HCT116 (cell line): ENCODE results near the gene PRPF40B. TPM values are rescaled to one million over a fixed set of nuclear protein-coding genes. Genes with fewer than 3 reads are reported as not detected.

Experiments used
- ATAC-seq: fragments of 200-7000 bp; cut with Tn5 transposase; 2 replicates; pipeline ENCODE4 v1.9.1; 2020; ENCODE audit warnings: mild to moderate bottlenecking, moderate library complexity
- BruUV-seq: library from RNA; stranded (reverse); fragments of 400-500 nt; replicated peaks from 2 replicates; lab custom pipeline; 2021; lab: Mats Ljungman, UMichigan
- CTCF ChIA-PET: fragments of 300-600 bp; sonication (Branson Sonifier 250); formaldehyde crosslinking; loops from one replicate; lab custom pipeline; 2021; ENCODE audit warnings: antibody characterized with exemption; lab: Charles Lee
- POLR2A ChIA-PET: fragments of 300-600, 350-600 bp; sonication (Branson Sonifier 250); formaldehyde crosslinking; loops from one replicate; lab custom pipeline; 2021; ENCODE audit warnings: antibody characterized with exemption; lab: Charles Lee
- RAD21 ChIA-PET, 2 experiments: fragments of 300-600 bp; sonication (Branson Sonifier 250); formaldehyde crosslinking; loops; one replicate each; lab custom pipeline; 2023; ENCODE audit warnings: low total read pairs in 2 of 2; ENCODE audit not compliant: uncharacterized antibody in 2 of 2, unreplicated experiment in 2 of 2, low non-redundant PET in 1 of 2; lab: Charles Lee
- DNase-seq: peaks from one replicate; pipeline ENCODE4 v3.0.0-alpha.2; 2010; ENCODE audit warnings: low read depth, low spot score
- H2AFZ ChIP-seq: fragments of 200-600 bp; shearing (Covaris generic), sonication (generic); 2 replicates; pipeline ENCODE4 v1.6.1; 2017; ENCODE audit warnings: low read depth, mixed run types, mixed read lengths, antibody characterized with exemption, low read length; ENCODE audit not compliant: poor library complexity, severe bottlenecking
- H3K27ac ChIP-seq: 2 replicates; pipeline ENCODE4 v1.5.1; 2012; ENCODE audit warnings: low read depth, low read length
- H3K27me3 ChIP-seq: fragments of 200-600 bp; sonication (generic); 2 replicates; pipeline ENCODE4 v1.6.1; 2016; ENCODE audit warnings: mixed run types, low read length, mixed read lengths; ENCODE audit not compliant: insufficient read depth
- H3K36me3 ChIP-seq, 2 experiments: fragments of 200-500 bp in 1 of 2; fragments of 200-600 bp in 1 of 2; sonication (Bioruptor generic) in 1 of 2; sonication (generic) in 1 of 2; 2 replicates each; pipeline versions ENCODE4 v1.5.1 to v1.6.1; 2014 to 2016; ENCODE audit warnings: low read length in 2 of 2, inconsistent platforms in 1 of 2, mixed read lengths in 1 of 2, mixed run types in 1 of 2; ENCODE audit not compliant: insufficient read depth in 2 of 2, control insufficient read depth in 1 of 2
- H3K4me1 ChIP-seq, 2 experiments: fragments of 200-600 bp in 1 of 2; sonication (generic) in 1 of 2; 2 replicates each; pipeline versions ENCODE4 v1.5.1 to v1.6.1; 2012 to 2017; ENCODE audit warnings: low read length in 2 of 2, inconsistent platforms in 1 of 2, mild to moderate bottlenecking in 1 of 2, mixed read lengths in 1 of 2, mixed run types in 1 of 2, moderate library complexity in 1 of 2; ENCODE audit not compliant: insufficient read depth in 2 of 2, control insufficient read depth in 1 of 2
- H3K4me2 ChIP-seq: fragments of 200-600 bp; sonication (generic); 2 replicates; pipeline ENCODE4 v1.6.1; 2017; ENCODE audit warnings: mixed run types, low read length, mixed read lengths
- H3K4me3 ChIP-seq, 2 experiments: fragments of 200-600 bp in 1 of 2; sonication (generic) in 1 of 2; replicated peaks in 1 of 2; 2 replicates each; pipeline ENCODE4 v1.5.1; 2011 to 2016; ENCODE audit warnings: low read length in 2 of 2, control low read depth in 1 of 2, low read depth in 1 of 2, mild to moderate bottlenecking in 1 of 2, mixed read lengths in 1 of 2, mixed run types in 1 of 2
- H3K79me2 ChIP-seq: fragments of 200-600 bp; sonication (generic); 2 replicates; pipeline ENCODE4 v1.6.1; 2017; ENCODE audit warnings: mild to moderate bottlenecking, mixed run types, low read length, moderate library complexity, mixed read lengths; ENCODE audit not compliant: insufficient read depth
- H3K9ac ChIP-seq: fragments of 200-600 bp; sonication (generic); 2 replicates; pipeline ENCODE4 v1.6.1; 2016; ENCODE audit warnings: low read length, mixed read lengths
- H3K9me2 ChIP-seq: fragments of 200-600 bp; sonication (generic), shearing (Covaris generic); 2 replicates; pipeline ENCODE4 v1.6.1; 2017; ENCODE audit warnings: mixed run types, mild to moderate bottlenecking, moderate library complexity; ENCODE audit not compliant: insufficient read depth
- H3K9me3 ChIP-seq, 2 experiments: fragments of 200-500 bp in 1 of 2; fragments of 200-600 bp in 1 of 2; sonication (Bioruptor generic) in 1 of 2; sonication (generic) in 1 of 2; 2 replicates each; pipeline ENCODE4 v1.6.1; 2014 to 2017; ENCODE audit warnings: low read length in 2 of 2, mixed read lengths in 2 of 2, inconsistent platforms in 1 of 2, low read depth in 1 of 2, mild to moderate bottlenecking in 1 of 2, mixed run types in 1 of 2, moderate library complexity in 1 of 2; ENCODE audit not compliant: control insufficient read depth in 1 of 2, insufficient read depth in 1 of 2
- H4K20me1 ChIP-seq: fragments of 200-600 bp; sonication (generic), shearing (Covaris generic); 2 replicates; pipeline ENCODE4 v1.6.1; 2017; ENCODE audit warnings: mixed run types, mild to moderate bottlenecking, moderate library complexity; ENCODE audit not compliant: insufficient read depth
- ATF3 ChIP-seq: IDR thresholded peaks from 2 replicates; pipeline ENCODE4 v1.6.1; 2012
- EGR1 ChIP-seq: IDR thresholded peaks from 2 replicates; pipeline ENCODE4 v1.6.1; 2012; ENCODE audit warnings: low read depth
- ELF1 ChIP-seq: IDR thresholded peaks from 2 replicates; pipeline ENCODE4 v1.6.1; 2012; ENCODE audit warnings: low read depth, borderline replicate concordance
- EZH2 ChIP-seq: fragments of 200-600 bp; sonication (generic); IDR thresholded peaks from 2 replicates; pipeline ENCODE4 v1.6.1; 2017; ENCODE audit warnings: antibody characterized with exemption, mixed run types
- FOSL1 ChIP-seq: IDR thresholded peaks from 2 replicates; pipeline ENCODE4 v1.6.1; 2012; ENCODE audit warnings: low read depth
- RAD21 ChIP-seq: IDR thresholded peaks from 2 replicates; pipeline ENCODE4 v1.6.1; 2012; ENCODE audit warnings: low read depth, mild to moderate bottlenecking
- SRF ChIP-seq: IDR thresholded peaks from 2 replicates; pipeline ENCODE4 v1.6.1; 2012; ENCODE audit warnings: low read depth
- YY1 ChIP-seq: IDR thresholded peaks from 2 replicates; pipeline ENCODE4 v1.6.1; 2011; ENCODE audit warnings: low read length, low read depth, moderate library complexity, mild to moderate bottlenecking; ENCODE audit not compliant: insufficient replicate concordance; ENCODE audit errors: extremely low read depth
- ZBTB33 ChIP-seq: IDR thresholded peaks from 2 replicates; pipeline ENCODE4 v1.6.1; 2011; ENCODE audit warnings: mild to moderate bottlenecking, low read length, moderate library complexity; ENCODE audit not compliant: insufficient replicate concordance; ENCODE audit errors: extremely low read depth
- intact Hi-C: fragments of 100-400 bp; cut with micrococcal nuclease; formaldehyde crosslinking; loops from 2 replicates; pipeline ENCODE4 v1.10.0; 2022
- total RNA-seq: library from RNA; stranded (reverse); gene quantifications from one replicate; pipeline ENCODE4 v1.2.1, GENCODE V29; 2021; ENCODE audit not compliant: unreplicated experiment
- TF ChIP-seq, protein P1 (sequence below), 3 experiments: fragments of 200-600 bp in 1 of 3; sonication (generic) in 1 of 3; IDR thresholded peaks in 2 of 3; conservative IDR thresholded peaks in 1 of 3; 2 replicates each; pipeline ENCODE4 v1.5.1; 2012 to 2017; ENCODE audit warnings: low read depth in 2 of 3, low read length in 2 of 3, antibody characterized with exemption in 1 of 3, borderline replicate concordance in 1 of 3, control low read depth in 1 of 3, mild to moderate bottlenecking in 1 of 3, mixed read lengths in 1 of 3, mixed run types in 1 of 3, moderate library complexity in 1 of 3; ENCODE audit not compliant: insufficient read depth in 1 of 3

PRPF40B gene
- total RNA-seq, 1 experiment from 2014 or later = 29.0 TPM

- RAD21 ChIA-PET = no interaction called here
- Histone ChIP-seq H3K9me3 (no peaks in the 10 kb centered on the region), H2AFZ (no peak overlapping the region), H3K79me2 (no peaks in the 10 kb centered on the region), H3K9ac (no peak overlapping the region), H3K27ac (no peak overlapping the region), H4K20me1 (no peaks in the 10 kb centered on the region), H3K4me2 (no peak overlapping the region), H3K27me3 (no peaks in the 10 kb centered on the region), H3K9me2 (no peaks in the 10 kb centered on the region), H3K36me3 (0 out of 4 replicates have a peak, but pooled peaks cover 0 to 3% of the 10 kb centered on the region in 2 experiments), H3K4me1 (no peaks in the 10 kb centered on the region), H3K4me3 (no peak overlapping the region)
- POLR2A ChIA-PET = interaction anchor here (1.1 to 3.0 kb wide), 2 partner anchors 12 to 105 kb away, joined by 4 to 10 read pairs; partner anchors contain the start of gene TMBIM6
- intact Hi-C loops = no loop called here
- ATAC-seq (no peak), DNase-seq (no peak)
- CTCF ChIA-PET = interaction anchor here (0.9 to 1.4 kb wide), 3 partner anchors 9 to 278 kb away, joined by 3 to 8 read pairs (median 3); no protein-coding TSS in a partner anchor
- no peak for TF ChIP-seq ELF1
- no peak for TF ChIP-seq ATF3
- TF ChIP-seq SRF = no peak
- no TSS peak for BruUV-seq
Measured at GRCh38 chr12:49636574-49636973, 13.2 kb downstream of the PRPF40B start.

GRCh38 chr12:49636979-49637755, 13.8 kb downstream of the PRPF40B start:
- no peak for TF ChIP-seq EGR1
- TF ChIP-seq RAD21 = peak; percentile 65
- no peak for TF ChIP-seq EZH2
- TF ChIP-seq YY1 = no peak
- TF ChIP-seq, protein P1, sequence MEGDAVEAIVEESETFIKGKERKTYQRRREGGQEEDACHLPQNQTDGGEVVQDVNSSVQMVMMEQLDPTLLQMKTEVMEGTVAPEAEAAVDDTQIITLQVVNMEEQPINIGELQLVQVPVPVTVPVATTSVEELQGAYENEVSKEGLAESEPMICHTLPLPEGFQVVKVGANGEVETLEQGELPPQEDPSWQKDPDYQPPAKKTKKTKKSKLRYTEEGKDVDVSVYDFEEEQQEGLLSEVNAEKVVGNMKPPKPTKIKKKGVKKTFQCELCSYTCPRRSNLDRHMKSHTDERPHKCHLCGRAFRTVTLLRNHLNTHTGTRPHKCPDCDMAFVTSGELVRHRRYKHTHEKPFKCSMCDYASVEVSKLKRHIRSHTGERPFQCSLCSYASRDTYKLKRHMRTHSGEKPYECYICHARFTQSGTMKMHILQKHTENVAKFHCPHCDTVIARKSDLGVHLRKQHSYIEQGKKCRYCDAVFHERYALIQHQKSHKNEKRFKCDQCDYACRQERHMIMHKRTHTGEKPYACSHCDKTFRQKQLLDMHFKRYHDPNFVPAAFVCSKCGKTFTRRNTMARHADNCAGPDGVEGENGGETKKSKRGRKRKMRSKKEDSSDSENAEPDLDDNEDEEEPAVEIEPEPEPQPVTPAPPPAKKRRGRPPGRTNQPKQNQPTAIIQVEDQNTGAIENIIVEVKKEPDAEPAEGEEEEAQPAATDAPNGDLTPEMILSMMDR (IDR thresholded peaks at IDR 0.05 in 2 of 3, conservative IDR thresholded peaks at IDR 0.05 in 1 of 3; ENCODE audit: borderline replicate concordance in 1 of 3, insufficient read depth in 1 of 3, low read depth in 2 of 3, low read length in 2 of 3) = peak; percentile 46 to 78 (median 69); a peak in 5 of 6 replicates
- no peak for TF ChIP-seq FOSL1
- TF ChIP-seq ZBTB33 = no peak
- ChIA-PET POLR2A (interaction anchor here (3.0 kb wide), 1 partner anchor 104 kb away, joined by 10 read pairs; the partner anchor contains the start of gene TMBIM6), RAD21 (no interaction called here), CTCF (interaction anchor here (0.7 to 1.4 kb wide), 6 partner anchors 9 to 314 kb away, joined by 3 to 8 read pairs (median 3); partner anchors contain the start of genes TMBIM6 and TROAP)
- H2AFZ ChIP-seq = no peak overlapping the region
- no peaks in the 10 kb centered on the region for H3K9me3 ChIP-seq
- no peaks in the 10 kb centered on the region for H3K27me3 ChIP-seq
- no peak overlapping the region for H3K4me3 ChIP-seq
- H4K20me1 ChIP-seq = no peaks in the 10 kb centered on the region
- DNase-seq (peak; percentile 22), ATAC-seq (peak; percentile 96)
- H3K4me2 ChIP-seq = no peak overlapping the region
- H3K36me3 ChIP-seq = 0 out of 4 replicates have a peak, but pooled peaks cover 0 to 3% of the 10 kb centered on the region in 2 experiments
- H3K27ac ChIP-seq = no peak overlapping the region
- H3K79me2 ChIP-seq = no peaks in the 10 kb centered on the region
- H3K4me1 ChIP-seq = no peaks in the 10 kb centered on the region
- no TSS peak for BruUV-seq
- intact Hi-C loops = no loop called here
- no peak overlapping the region; the same call in 1 of the 2 replicates for H3K9ac ChIP-seq
- H3K9me2 ChIP-seq = no peaks in the 10 kb centered on the region
